Panc1 (cell line): ENCODE measurements around the gene ACOT12. TPM values are rescaled to one million over a fixed set of nuclear protein-coding genes. Genes with fewer than 3 reads are reported as not detected.

Experiments
- ATAC-seq: fragments of 200-7000 bp; cut with Tn5 transposase; 2 replicates; pipeline ENCODE4 v1.9.1; 2020; ENCODE audit warnings: mild to moderate bottlenecking, moderate library complexity
- BruUV-seq: library from RNA; stranded (reverse); fragments of 400-500 nt; replicated peaks from 2 replicates; lab custom pipeline; 2021; lab: Mats Ljungman, UMichigan
- CTCF ChIA-PET: fragments of 300-600 bp; sonication (Branson Sonifier 250); formaldehyde crosslinking; loops from one replicate; lab custom pipeline; 2022; ENCODE audit warnings: antibody characterized with exemption; lab: Charles Lee
- POLR2A ChIA-PET: fragments of 300-600 bp; sonication (Branson Sonifier 250); formaldehyde crosslinking; loops from one replicate; lab custom pipeline; 2022; ENCODE audit warnings: antibody characterized with exemption; lab: Charles Lee
- DNase-seq: peaks from one replicate; pipeline ENCODE4 v3.0.0-alpha.2; 2010; ENCODE audit warnings: low read depth, low spot score
- H3K27ac ChIP-seq: 2 replicates; pipeline ENCODE4 v1.5.1; 2011; ENCODE audit warnings: mild to moderate bottlenecking, low read length, inconsistent platforms
- H3K27me3 ChIP-seq: fragments of 200-500 bp; sonication (Bioruptor generic); 2 replicates; pipeline ENCODE4 v1.6.0; 2014; ENCODE audit warnings: low read length, inconsistent platforms; ENCODE audit not compliant: control insufficient read depth, insufficient read depth
- H3K36me3 ChIP-seq: fragments of 200-500 bp; sonication (Bioruptor generic); 2 replicates; pipeline ENCODE4 v1.5.1; 2014; ENCODE audit warnings: inconsistent platforms, mild to moderate bottlenecking, low read length, moderate library complexity; ENCODE audit not compliant: control insufficient read depth, insufficient read depth
- H3K4me1 ChIP-seq: 2 replicates; pipeline ENCODE4 v1.5.1; 2011; ENCODE audit warnings: inconsistent platforms, mild to moderate bottlenecking, low read length, moderate library complexity; ENCODE audit not compliant: control insufficient read depth, insufficient read depth
- H3K4me3 ChIP-seq, 2 experiments: 2 replicates each; pipeline ENCODE4 v1.5.1; 2011 to 2012; ENCODE audit warnings: low read depth in 2 of 2, low read length in 2 of 2, mild to moderate bottlenecking in 2 of 2, inconsistent platforms in 1 of 2, moderate library complexity in 1 of 2
- H3K9me3 ChIP-seq: fragments of 200-500 bp; sonication (Bioruptor generic); 2 replicates; pipeline ENCODE4 v1.5.1; 2014; ENCODE audit warnings: low read depth, mild to moderate bottlenecking, inconsistent platforms, low read length, moderate library complexity; ENCODE audit not compliant: control insufficient read depth, insufficient read depth
- POLR2AphosphoS5 ChIP-seq: IDR thresholded peaks from 2 replicates; pipeline ENCODE4 v1.6.1; 2012; ENCODE audit warnings: mild to moderate bottlenecking, low read depth, low read length, moderate library complexity
- SIN3A ChIP-seq: IDR thresholded peaks from 2 replicates; pipeline ENCODE4 v1.6.1; 2012; ENCODE audit warnings: low read depth, mild to moderate bottlenecking, low read length, moderate library complexity, borderline replicate concordance; ENCODE audit not compliant: insufficient read depth
- TCF7L2 ChIP-seq: IDR thresholded peaks from 2 replicates; pipeline ENCODE4 v1.6.1; 2011; ENCODE audit warnings: mild to moderate bottlenecking, low read depth, low read length, inconsistent platforms
- in situ Hi-C: cut with HindIII; loops from 2 replicates; pipeline ENCODE4 v1.10.0; 2016; ENCODE audit warnings: low sequenced_read_pairs, low pct_unique_long_range_greater_than_20kb
- intact Hi-C: fragments of 100-400 bp; cut with micrococcal nuclease; formaldehyde crosslinking; loops from one replicate; pipeline ENCODE4 v1.10.0; 2022; ENCODE audit not compliant: unreplicated experiment
- total RNA-seq: library from RNA; stranded (reverse); gene quantifications from one replicate; pipeline ENCODE4 v1.2.1, GENCODE V29; 2021; ENCODE audit not compliant: unreplicated experiment
- TF ChIP-seq, protein P1 (sequence below), 2 experiments: IDR thresholded peaks; 2 replicates each; pipeline ENCODE4 v1.6.1; 2011 to 2012; ENCODE audit warnings: low read depth in 2 of 2, control low read depth in 1 of 2, low read length in 1 of 2, mild to moderate bottlenecking in 1 of 2, moderate library complexity in 1 of 2; ENCODE audit not compliant: insufficient read depth in 1 of 2
- TF ChIP-seq, protein P2 (sequence below): fragments of 450-650 bp; IDR thresholded peaks from 2 replicates; pipeline ENCODE4 v1.5.1; 2017; ENCODE audit warnings: mild to moderate bottlenecking

ACOT12 gene
- total RNA-seq, 1 experiment from 2014 or later = 0.74 TPM

DNA sequence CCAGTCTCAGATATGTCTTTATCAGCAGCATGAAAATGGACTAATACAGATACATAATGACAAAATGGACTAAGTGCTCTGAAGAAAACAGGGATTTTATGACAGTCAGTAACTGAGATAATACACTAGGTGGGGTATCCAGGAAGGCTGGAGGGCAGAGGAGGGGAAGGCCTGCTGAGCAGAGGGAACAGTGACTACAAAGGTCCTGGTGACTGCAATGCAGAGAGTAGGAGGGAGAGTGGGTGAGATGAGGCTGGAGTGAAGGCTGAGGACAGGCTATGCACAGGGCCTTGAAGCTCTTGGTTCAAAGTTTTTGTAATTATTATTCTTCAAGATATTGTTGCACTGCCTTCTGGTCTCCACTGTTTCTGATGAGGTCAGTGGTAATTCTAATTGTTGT is 4.9 kb downstream of the ACOT12 start:
- Histone ChIP-seq H3K27ac (no peak overlapping the region), H3K9me3 (no peaks in the 10 kb centered on the region), H3K27me3 (no peaks in the 10 kb centered on the region), H3K4me1 (no peaks in the 10 kb centered on the region), H3K4me3 (no peak overlapping the region), H3K36me3 (no peaks in the 10 kb centered on the region)
- no TSS peak for BruUV-seq
- TF ChIP-seq, protein P1, sequence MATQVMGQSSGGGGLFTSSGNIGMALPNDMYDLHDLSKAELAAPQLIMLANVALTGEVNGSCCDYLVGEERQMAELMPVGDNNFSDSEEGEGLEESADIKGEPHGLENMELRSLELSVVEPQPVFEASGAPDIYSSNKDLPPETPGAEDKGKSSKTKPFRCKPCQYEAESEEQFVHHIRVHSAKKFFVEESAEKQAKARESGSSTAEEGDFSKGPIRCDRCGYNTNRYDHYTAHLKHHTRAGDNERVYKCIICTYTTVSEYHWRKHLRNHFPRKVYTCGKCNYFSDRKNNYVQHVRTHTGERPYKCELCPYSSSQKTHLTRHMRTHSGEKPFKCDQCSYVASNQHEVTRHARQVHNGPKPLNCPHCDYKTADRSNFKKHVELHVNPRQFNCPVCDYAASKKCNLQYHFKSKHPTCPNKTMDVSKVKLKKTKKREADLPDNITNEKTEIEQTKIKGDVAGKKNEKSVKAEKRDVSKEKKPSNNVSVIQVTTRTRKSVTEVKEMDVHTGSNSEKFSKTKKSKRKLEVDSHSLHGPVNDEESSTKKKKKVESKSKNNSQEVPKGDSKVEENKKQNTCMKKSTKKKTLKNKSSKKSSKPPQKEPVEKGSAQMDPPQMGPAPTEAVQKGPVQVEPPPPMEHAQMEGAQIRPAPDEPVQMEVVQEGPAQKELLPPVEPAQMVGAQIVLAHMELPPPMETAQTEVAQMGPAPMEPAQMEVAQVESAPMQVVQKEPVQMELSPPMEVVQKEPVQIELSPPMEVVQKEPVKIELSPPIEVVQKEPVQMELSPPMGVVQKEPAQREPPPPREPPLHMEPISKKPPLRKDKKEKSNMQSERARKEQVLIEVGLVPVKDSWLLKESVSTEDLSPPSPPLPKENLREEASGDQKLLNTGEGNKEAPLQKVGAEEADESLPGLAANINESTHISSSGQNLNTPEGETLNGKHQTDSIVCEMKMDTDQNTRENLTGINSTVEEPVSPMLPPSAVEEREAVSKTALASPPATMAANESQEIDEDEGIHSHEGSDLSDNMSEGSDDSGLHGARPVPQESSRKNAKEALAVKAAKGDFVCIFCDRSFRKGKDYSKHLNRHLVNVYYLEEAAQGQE (IDR thresholded peaks at IDR 0.05; ENCODE audit: insufficient read depth in 1 of 2, low read depth in 2 of 2, low read length in 1 of 2) = no peak
- TF ChIP-seq, protein P2, sequence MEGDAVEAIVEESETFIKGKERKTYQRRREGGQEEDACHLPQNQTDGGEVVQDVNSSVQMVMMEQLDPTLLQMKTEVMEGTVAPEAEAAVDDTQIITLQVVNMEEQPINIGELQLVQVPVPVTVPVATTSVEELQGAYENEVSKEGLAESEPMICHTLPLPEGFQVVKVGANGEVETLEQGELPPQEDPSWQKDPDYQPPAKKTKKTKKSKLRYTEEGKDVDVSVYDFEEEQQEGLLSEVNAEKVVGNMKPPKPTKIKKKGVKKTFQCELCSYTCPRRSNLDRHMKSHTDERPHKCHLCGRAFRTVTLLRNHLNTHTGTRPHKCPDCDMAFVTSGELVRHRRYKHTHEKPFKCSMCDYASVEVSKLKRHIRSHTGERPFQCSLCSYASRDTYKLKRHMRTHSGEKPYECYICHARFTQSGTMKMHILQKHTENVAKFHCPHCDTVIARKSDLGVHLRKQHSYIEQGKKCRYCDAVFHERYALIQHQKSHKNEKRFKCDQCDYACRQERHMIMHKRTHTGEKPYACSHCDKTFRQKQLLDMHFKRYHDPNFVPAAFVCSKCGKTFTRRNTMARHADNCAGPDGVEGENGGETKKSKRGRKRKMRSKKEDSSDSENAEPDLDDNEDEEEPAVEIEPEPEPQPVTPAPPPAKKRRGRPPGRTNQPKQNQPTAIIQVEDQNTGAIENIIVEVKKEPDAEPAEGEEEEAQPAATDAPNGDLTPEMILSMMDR = no peak
- TF ChIP-seq TCF7L2 (no peak), SIN3A (no peak), POLR2AphosphoS5 (no peak)
- DNase-seq (no peak), ATAC-seq (no peak)
- in situ Hi-C loops (no loop called here), intact Hi-C loops (no loop called here)
- POLR2A ChIA-PET = no interaction called here
- CTCF ChIA-PET = no interaction called here

DNA sequence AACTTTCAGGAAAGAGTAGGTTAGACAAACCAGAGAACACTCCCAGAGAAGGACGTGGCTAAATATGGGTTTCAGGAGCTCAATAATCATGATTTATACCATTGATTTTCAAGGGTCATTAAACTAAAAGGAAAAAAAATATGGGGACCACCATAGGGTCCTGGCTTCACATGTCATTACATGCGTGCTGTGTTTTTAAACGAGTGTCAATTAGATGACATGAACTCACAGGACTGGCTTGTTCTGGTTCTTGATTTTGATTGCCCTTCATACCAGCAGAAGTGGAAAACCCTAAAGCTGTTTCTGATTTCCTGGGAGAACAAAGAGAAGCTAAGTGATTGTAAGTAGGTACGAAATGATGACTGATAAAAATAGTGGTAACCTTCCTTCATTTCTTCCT is 5.8 kb downstream of the ACOT12 start:
- ChIA-PET CTCF (interaction anchor here (0.6 kb wide), 1 partner anchor 18 kb away, joined by 3 read pairs; no protein-coding TSS in a partner anchor), POLR2A (interaction anchor here (1.2 kb wide), 1 partner anchor 448 kb away, joined by 4 read pairs; no protein-coding TSS in a partner anchor)
- Histone ChIP-seq H3K36me3 (no peaks in the 10 kb centered on the region), H3K4me3 (no peak overlapping the region), H3K4me1 (no peaks in the 10 kb centered on the region), H3K9me3 (no peaks in the 10 kb centered on the region), H3K27ac (no peak overlapping the region), H3K27me3 (no peaks in the 10 kb centered on the region)
- intact Hi-C loops (no loop called here), in situ Hi-C loops (no loop called here)
- ATAC-seq (no peak), DNase-seq (no peak)
- no peak for TF ChIP-seq TCF7L2
- TF ChIP-seq, protein P2 = no peak
- TF ChIP-seq SIN3A = no peak
- TF ChIP-seq, protein P1 (IDR thresholded peaks at IDR 0.05; ENCODE audit: insufficient read depth in 1 of 2, low read depth in 2 of 2, low read length in 1 of 2) = no peak
- no peak for TF ChIP-seq POLR2AphosphoS5
- no TSS peak for BruUV-seq
